RCC 7860 (cell line): ENCODE results near the gene IL23R.
"Not testable (repeated sequence)": the region's sequence is repeated elsewhere in the genome, so short reads cannot be mapped to it uniquely, and the experiment has no call there.

Source experiments
- DNase-seq: peaks from one replicate; pipeline ENCODE4 v3.0.0-alpha.2; 2015; ENCODE audit warnings: low spot score
- FAIRE-seq: peaks from 2 replicates; lab custom pipeline; 2012; peaks lifted over from hg19 to GRCh38; lab: Jason Lieb, UNC

IL23R gene

GRCh38 chr1:67166196-67166595, at the start of gene IL23R:
Gene IL23R, plus strand, starts transcription at chr1:67166454. Its CDS starts 1,667 bp downstream, at chr1:67168121.
- DNase-seq = no peak
- FAIRE-seq = no peak

DNA sequence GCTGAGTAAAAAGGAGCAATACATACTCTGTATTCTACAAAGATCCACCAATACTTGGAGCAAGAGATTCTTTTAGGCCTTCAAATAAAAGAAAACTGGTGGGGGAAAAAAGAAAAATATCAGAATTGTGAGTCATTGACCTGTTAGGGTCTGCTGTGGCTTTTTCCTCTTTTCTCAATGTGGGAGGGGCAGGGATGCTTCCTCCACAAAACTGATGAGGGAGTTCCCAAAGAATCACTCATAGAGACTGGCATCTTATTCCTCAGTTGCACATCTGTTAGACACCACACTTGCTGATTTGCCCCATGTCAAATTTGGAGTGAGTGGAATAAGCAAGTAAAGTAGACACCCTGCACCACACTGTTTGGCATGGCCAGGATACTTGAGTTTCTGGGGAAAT, 48.1 kb upstream of the IL23R start:
- DNase-seq = peak; percentile 20
- no peak for FAIRE-seq

GRCh38 chr1:67118646-67119045, 47.6 kb upstream of the IL23R start:
- DNase-seq = no peak
- FAIRE-seq = no peak

DNA sequence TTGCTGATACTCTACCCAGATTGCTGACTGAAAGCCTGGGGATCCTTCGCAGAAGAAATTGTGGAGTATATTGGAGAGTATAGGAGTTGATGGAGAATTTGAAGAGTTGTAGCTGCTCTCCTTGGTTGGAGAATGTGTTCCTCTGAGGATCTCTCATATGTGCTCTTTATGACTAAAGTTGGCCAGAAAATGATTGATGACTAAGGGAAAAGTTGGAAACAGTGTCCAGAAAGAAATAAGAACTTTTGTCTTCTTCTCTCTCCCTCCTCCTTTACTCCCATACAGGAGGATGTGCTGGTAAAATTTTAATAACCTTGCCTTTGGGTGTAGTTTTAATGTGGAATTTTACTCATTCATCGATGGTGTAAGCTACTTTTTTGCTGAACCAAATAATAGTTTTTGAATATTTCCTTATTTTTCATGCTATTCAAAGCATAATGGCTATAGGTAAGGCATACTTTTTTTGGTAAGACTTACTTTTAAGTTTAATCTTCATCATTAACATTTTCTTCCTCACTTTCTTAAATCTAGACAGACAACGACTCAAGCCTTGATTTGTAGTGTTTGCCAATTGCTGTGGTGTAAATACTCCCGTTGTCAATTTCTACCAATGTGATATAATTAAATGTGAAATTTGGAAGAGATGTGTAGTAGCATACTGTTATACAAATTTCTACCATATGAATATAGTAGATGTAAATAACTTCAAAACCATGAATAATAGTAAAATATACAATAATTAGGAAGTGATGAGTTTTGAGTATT, 45.2 kb upstream of the IL23R start:
- no peak for DNase-seq
- no peak for FAIRE-seq

- FAIRE-seq (no peak), DNase-seq (no peak)
These were observed 41.8 kb upstream of the IL23R start for GRCh38 chr1:67124455-67124854.

DNA sequence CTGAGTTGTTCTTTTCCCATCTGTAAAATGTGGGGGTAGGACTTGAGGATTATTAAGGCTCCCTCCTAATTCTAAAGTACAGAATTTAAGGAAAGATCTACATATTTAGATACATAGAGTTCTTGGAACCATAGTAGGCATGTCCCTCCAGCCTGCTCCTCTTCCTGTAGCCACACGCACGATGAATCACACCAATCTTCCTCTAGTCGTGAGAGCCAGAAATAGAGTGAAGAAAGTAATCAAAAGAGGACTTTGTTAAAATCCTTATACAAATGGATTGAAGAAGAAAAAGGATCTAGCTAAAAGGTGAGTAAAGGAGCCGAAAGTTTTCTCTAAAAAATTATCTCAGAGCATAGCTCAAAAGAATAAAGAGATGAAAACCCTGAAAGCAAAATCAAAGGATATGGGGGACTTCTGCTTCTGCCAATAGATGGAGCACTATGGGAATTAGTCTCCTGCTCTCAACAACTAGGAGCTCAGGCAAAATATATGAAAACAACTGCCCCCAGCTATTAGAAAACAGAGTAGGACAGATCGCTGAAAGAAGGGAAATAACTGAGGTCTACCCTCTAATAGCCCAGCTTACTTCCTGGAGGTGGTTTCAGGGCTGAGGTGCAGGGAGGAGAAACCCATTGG, 40.0 kb upstream of the IL23R start:
- no peak for FAIRE-seq

DNA sequence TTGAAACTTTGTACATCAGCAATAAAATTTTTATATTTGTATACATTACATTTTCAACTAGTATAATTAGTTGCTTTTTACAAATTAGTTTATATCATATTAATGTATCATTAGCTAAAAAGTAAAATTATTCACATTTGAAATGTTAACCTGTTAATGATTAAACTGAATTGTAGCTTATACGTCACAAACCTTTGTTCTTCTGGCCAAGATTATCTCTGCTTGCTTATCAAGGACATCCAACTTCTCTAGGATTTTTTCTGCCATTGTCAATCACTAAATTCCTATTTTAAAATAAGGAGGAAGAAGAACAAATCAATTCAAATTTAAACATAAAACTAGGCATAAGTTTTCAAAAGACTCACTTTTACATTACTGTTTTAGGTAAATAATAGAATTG, 39.3 kb upstream of the IL23R start:
- DNase-seq = no peak
- peak; percentile 21 for FAIRE-seq

More for the DNA sequence above, 40.0 kb upstream of the IL23R start:
- no peak for DNase-seq

GRCh38 chr1:67130673-67131072, 35.6 kb upstream of the IL23R start:
- FAIRE-seq = no peak

DNA sequence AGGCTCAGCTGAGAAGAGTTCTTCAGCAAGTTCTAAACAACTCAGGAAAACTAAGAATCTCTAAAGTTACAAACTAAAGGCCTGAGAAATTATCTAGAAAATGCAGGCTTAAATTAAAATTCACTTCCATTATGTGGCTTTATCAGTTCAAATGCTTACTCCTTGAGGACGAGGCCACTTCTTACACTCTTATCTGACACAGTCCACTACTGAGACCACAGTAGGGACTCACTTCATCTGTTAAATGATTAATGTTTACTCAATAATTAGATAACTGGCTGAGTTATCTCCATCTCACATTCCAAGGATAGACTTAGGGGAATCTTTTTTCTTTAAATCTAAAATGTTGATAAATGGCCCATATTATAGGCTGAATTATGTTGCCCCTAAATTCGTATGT, 33.1 kb upstream of the IL23R start:
- DNase-seq (no peak), FAIRE-seq (no peak)

More at GRCh38 chr1:67130673-67131072, 35.6 kb upstream of the IL23R start:
- DNase-seq = no peak

- FAIRE-seq (no peak), DNase-seq (no peak)
These were observed 31.6 kb upstream of the IL23R start, which contains the start of gene C1orf141 for GRCh38 chr1:67134695-67135094. Gene C1orf141, minus strand, starts transcription at chr1:67134970. Its CDS starts 7,730 bp downstream, at chr1:67127240.

- DNase-seq (no peak), FAIRE-seq (no peak)
These were observed 30.9 kb upstream of the IL23R start for GRCh38 chr1:67135354-67135753.

DNA sequence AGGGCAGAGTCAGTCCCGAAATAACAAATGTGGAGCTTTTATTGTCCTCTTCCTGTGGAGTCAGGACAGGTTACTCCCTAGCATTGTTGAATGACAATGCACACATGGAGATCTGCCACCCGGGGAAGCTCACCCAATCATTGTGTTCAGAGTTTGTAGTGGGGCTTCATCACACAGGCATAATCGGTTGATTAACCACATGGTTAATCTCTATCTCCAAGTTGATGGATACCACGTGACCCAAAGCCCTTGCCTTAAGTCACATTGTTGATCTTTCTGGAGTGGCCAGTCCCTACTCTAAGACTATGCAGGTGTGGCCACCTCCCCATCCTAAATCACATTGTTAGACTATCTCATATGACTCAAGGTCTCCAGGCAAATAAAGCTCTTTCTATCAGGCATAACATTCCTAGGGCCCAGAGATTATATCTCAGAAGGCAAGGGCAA, 28.9 kb upstream of the IL23R start:
- no peak for FAIRE-seq

GRCh38 chr1:67138813-67139499, 27.3 kb upstream of the IL23R start:
- DNase-seq (no peak), FAIRE-seq (no peak)

More for the DNA sequence above, 28.9 kb upstream of the IL23R start:
- DNase-seq = no peak

DNA sequence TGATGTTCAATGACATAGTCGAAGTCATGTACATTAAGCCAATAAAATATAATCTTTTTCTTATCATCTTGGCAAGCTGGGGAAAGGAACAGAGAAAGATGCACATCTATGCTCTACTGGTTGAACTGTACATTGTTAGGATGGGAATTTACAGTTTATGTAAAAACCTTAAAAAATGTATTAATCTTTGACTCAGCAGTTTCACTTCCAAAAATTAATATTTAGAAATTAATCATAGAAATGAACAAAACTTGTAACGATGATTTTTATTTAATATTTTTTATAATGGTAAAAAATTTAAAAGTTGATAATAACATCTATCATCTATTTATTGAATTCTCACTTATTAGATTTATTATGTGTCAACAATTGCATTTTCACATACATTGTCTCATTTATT, 25.8 kb upstream of the IL23R start:
- DNase-seq (no peak), FAIRE-seq (peak; percentile 59)

- not testable (repeated sequence) for DNase-seq, FAIRE-seq
These were observed 24.4 kb upstream of the IL23R start for GRCh38 chr1:67141832-67142231.

DNA sequence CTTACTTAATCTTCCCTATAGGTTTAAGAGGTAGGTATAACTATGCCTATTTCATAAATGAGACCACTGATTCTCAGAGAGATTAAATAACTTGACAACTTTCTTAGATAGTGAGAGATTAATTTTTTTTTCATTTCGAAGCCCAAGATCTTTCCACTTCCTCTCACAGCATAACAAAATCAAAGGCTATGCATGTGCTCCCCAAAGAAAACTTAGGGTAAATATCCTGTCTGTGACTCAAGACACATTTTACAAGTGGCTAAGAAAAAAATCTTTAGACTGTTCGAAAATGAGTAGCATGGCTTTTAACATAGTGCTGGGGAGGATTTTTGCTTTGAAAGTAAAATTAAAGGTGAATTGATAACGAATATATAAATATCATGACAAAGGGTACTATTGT, 23.3 kb upstream of the IL23R start:
- FAIRE-seq = no peak
- no peak for DNase-seq

DNA sequence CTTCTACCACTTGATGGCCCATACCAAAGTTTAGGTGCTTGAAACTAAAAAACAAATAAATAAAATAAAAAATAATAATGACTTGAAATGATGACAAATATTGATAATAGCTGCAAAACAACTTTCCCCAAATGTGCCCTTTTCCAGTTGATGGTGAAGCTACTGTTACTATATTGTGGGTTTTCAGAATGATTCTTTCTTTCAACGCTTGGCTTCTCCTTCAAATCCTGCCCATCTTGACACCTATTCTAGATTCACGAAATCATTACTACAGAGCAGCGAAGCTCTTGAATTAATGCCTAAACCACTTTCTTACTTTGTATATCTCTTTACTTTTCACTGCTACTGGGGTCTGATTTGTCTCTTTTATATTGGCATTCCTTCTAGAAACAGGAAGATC, 22.3 kb upstream of the IL23R start:
- DNase-seq (no peak), FAIRE-seq (no peak)

DNA sequence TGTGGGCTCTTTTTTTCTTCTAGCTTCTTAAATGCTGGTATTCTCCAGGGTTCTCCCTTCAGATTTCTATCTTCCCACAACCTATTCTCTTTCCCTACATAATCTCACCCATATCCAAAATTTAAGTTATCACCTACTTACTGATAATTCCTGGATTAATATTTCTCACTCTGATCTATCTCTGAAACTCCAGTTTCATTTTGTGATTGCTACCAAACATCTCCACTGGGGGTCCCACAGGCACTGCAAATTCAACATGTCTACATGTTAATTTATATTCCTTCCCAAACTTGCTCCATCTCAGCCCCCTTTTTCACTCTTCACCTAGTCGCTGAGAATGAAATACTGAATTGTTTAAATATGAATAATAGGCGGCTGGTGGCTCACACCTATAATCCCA, 21.6 kb upstream of the IL23R start:
- FAIRE-seq = no peak
- no peak for DNase-seq

DNA sequence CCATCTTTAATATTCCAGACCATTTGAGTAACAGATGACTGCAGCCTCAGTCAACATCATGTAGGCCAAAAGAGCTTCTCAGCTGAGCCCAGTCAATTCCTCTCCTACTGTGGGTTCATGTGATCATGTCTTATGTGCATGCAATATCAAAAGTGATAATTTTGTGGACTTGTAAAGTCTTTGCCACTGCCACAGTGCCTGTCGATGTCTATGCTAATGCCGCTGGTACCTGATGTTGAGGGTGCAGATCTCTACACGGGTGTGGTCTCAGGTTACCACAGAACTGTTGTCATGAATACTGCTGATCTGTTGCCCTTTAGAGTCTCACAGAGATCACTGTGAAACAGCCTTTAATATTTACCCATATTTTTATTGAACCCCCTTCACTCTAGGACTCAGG, 20.2 kb upstream of the IL23R start:
- FAIRE-seq (no peak), DNase-seq (no peak)

DNA sequence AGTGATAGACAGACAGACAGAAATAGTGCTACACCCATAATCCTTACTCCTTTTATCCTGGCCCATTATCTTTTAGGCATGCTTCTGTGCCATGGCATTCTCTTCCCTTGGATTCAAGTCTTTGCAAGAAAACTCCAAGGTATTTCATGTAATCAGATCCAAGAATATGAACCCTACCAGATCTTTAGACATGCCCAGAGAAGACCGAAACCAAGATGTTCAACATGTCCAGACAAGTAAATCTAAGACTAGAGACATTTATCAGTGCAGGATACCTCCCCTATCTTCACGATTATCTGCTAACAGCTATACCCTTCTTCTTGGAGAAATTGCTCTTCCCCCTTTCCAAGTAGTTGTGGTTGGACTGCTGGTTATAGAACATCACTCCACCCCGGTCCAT, 19.7 kb upstream of the IL23R start:
- DNase-seq = no peak
- no peak for FAIRE-seq

DNA sequence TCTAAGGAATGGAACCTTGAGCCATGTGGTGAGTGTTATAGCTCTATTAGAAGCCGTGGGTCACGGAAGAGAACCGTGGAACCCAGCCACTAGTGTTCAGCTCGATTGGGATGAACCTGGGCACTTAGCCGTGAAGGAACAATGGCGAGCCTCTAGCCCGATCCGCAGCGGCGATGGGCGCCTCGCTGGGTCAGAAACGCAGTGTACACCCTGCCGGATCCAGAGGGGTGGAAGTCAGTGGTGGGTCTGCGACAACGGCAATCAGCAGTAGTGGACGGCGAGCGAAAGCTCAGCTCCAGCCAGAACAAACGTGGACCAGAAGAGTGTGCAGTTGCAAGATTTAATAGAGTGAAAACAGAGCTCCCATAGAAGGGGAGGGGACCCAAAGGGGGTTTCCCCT, 18.3 kb upstream of the IL23R start:
- FAIRE-seq, DNase-seq: not testable (repeated sequence)
